SHP77 treated with DMSO at 0.1 percent for 48 hours (cell line): ENCODE data around the gene DDX21.
"Not testable (repeated sequence)": the region's sequence is repeated elsewhere in the genome, so short reads cannot be mapped to it uniquely, and the experiment has no call there.

ENCODE experiments used
- DNase-seq: peaks from one replicate; lab custom pipeline; 2025; lab: John Stamatoyannopoulos, UW

DDX21 gene

GRCh38 chr10:68988530-68989316 is 32.8 kb downstream of the DDX21 start, which contains the start of gene KIFBP:
KIFBP (plus strand) TSS chr10:68988803; CDS start chr10:68988833, 30 bp downstream.
- DNase-seq = peak; percentile 85

- no peak for DNase-seq
Measured at GRCh38 chr10:68989317-68989990, 33.5 kb downstream of the DDX21 start.

- no peak for DNase-seq
Measured at GRCh38 chr10:68992636-68993440, 36.9 kb downstream of the DDX21 start.

- DNase-seq = no peak
Measured at GRCh38 chr10:68997211-68997610, 41.2 kb downstream of the DDX21 start.

- DNase-seq = no peak
Measured at GRCh38 chr10:69004821-69005220, 48.9 kb downstream of the DDX21 start.

GRCh38 chr10:69005704-69006485 is 49.9 kb downstream of the DDX21 start:
- no peak for DNase-seq

GRCh38 chr10:69007260-69007659 is 51.3 kb downstream of the DDX21 start:
- no peak for DNase-seq

- no peak for DNase-seq
Measured at GRCh38 chr10:69009360-69009759, 53.4 kb downstream of the DDX21 start.

GRCh38 chr10:69010151-69010640 is 54.2 kb downstream of the DDX21 start:
- no peak for DNase-seq

GRCh38 chr10:69012778-69013177 is 56.8 kb downstream of the DDX21 start:
- not testable (repeated sequence) for DNase-seq

- DNase-seq = no peak
Measured at GRCh38 chr10:69014171-69014570, 58.2 kb downstream of the DDX21 start.

- no peak for DNase-seq
Measured at GRCh38 chr10:69018613-69019012, 62.6 kb downstream of the DDX21 start.

GRCh38 chr10:69022611-69023010 is 66.6 kb downstream of the DDX21 start:
- DNase-seq = no peak

GRCh38 chr10:69025370-69025896 is 69.5 kb downstream of the DDX21 start:
- no peak for DNase-seq

- no peak for DNase-seq
Measured at GRCh38 chr10:69033256-69033655, 77.3 kb downstream of the DDX21 start.
